Duodenal mucosa (tissue), 2 donors: Measurements from ENCODE around the gene SOX1.

Experiments
- H3K27ac ChIP-seq: one replicate; pipeline ENCODE4 v1.7.0; 2013; ENCODE audit warnings: low read depth, low read length
- H3K27me3 ChIP-seq, 2 donors: one replicate each; pipeline ENCODE4 v1.7.0; 2013; ENCODE audit warnings: low read length in 2 of 2, control low read depth in 1 of 2; ENCODE audit not compliant: insufficient read depth in 2 of 2, control insufficient read depth in 1 of 2
- H3K36me3 ChIP-seq, 2 donors: one replicate each; pipeline ENCODE4 v1.7.0; 2013; ENCODE audit warnings: low read length in 2 of 2, control low read depth in 1 of 2; ENCODE audit not compliant: insufficient read depth in 2 of 2, control insufficient read depth in 1 of 2
- H3K4me1 ChIP-seq, 2 donors: one replicate each; pipeline ENCODE4 v1.7.0; 2013; ENCODE audit warnings: low read length in 2 of 2, control low read depth in 1 of 2; ENCODE audit not compliant: insufficient read depth in 2 of 2, control insufficient read depth in 1 of 2
- H3K4me3 ChIP-seq, 2 donors: one replicate each; pipeline ENCODE4 v1.7.0; 2013; ENCODE audit warnings: low read length in 2 of 2, low read depth in 1 of 2
- H3K9ac ChIP-seq, 2 donors: one replicate each; pipeline ENCODE4 v1.7.0; 2013; ENCODE audit warnings: low read length in 2 of 2, low read depth in 1 of 2
- H3K9me3 ChIP-seq, 2 donors: one replicate each; pipeline ENCODE4 v1.7.0; 2013; ENCODE audit warnings: low read length in 2 of 2, control low read depth in 1 of 2; ENCODE audit not compliant: control insufficient read depth in 1 of 2

Gene SOX1

DNA sequence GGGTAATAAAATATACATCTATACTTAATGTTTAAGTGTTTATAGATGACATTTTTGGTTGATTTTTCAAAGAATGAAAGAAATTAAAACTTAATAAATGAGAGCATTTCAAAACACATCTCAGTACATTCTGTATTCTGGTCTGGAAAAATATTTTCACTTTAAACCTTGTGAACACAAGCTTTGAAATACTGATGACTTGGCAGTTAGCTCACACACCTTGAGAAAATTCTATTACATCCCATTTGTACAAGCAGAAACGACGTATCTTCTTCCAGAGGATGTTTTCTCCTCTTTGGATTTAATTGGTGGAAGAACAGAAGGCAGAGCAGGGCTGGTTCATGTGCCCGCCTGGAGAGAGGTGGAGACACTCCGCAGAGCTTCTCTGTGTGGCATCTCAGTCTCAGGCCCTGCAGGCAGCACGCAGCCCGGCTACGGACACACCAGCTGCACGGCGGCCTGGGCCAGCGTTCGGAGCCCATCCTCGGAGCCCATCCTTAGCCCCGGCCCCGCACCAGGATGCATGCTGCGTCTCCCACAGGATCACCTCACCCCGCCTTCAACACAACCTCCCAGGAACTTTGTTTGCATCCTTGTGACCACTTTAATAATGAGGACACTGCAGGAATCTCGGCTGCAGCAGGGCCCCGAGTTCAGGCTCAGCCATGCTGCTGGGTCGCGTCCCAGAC, 48.6 kb downstream of the SOX1 start:
- peaks cover 16 to 18% of the 10 kb centered on the region in 2 donors for H3K27me3 ChIP-seq

DNA sequence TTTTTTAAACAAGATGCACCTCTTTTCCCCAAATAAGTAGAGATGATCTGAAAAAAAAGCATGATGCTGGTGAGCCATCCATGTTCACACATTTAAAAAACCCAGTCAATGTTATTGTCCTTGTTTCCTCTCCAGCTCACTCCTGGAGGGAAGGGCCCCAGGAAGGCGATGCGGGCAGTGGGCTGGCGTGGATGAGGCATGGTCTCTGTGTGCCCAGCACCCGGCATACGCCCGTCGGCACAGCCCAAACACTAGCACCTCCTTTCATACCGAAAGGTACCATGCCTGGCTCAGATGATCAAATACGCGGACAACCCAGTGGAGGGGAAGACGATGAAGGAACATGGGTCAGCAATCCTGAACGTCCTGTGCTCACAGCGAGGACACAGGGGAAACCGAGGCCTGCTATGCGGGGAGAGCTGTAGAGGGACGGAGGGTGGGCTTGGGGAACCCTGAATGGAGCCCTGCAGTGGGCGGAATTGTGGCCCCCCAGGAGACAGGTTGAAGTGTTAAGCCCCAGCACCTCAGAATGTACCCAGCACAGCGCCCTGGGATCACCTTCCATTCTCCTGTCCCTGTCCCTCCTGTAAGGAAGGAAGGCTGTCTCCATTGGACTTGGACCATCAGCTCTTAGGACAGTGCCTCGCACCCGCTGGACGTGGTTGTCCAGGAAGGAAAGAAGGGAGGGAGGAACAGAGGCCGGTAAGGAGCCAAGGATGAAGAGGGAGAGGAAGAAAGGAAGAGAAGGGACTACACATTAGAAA, 49.4 kb downstream of the SOX1 start:
- H3K36me3 ChIP-seq, result no peaks in the 10 kb centered on the region
- peaks cover 9 to 14% of the 10 kb centered on the region in 2 donors for H3K27me3 ChIP-seq
- peaks cover 12 to 14% of the 10 kb centered on the region in 2 donors for H3K4me1 ChIP-seq
- no peak overlapping the region for H3K9ac ChIP-seq
- no peaks in the 10 kb centered on the region for H3K9me3 ChIP-seq
- H3K4me3 ChIP-seq, result no peak overlapping the region
- no peak overlapping the region for H3K27ac ChIP-seq

More for the DNA sequence above, 48.6 kb downstream of the SOX1 start:
- Histone ChIP-seq H3K4me1 (peaks cover 12 to 14% of the 10 kb centered on the region in 2 donors), H3K36me3 (no peaks in the 10 kb centered on the region), H3K9me3 (no peaks in the 10 kb centered on the region), H3K4me3 (no peak overlapping the region), H3K9ac (no peak overlapping the region), H3K27ac (no peak overlapping the region)

DNA sequence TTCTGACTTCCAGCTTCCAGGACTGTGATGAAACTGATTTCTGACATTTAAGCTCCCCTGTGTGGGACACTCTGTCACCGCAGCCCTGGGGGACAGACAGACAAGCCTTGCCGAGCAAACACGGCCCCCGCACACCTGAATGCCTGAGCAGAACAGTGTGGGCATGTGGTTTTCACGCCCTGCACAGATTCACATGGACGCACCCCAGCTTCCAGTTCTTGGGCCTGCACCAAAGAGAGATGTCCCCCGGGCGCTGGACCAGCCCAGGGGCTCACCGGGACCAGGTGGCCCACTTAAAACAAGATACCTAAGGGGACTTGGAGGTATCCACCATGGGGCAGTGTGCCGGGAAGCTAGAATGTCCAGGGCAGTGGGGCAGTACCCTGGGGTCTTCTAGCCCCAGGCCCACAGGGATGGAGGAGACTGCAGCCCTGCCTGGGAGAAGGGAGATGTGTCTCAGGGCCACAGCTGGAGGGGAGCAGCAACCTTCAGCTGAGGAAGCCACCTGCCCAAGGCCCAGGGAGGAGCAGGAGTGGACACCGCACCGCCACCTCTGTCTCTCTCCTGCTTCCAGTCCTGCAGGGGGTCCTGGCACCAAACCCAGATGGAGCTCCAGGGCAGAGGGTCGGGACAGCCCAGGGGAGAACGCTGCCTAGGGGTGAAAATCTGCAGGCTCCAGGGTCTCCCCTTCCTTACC, 50.5 kb downstream of the SOX1 start:
- H3K36me3 ChIP-seq, result no peaks in the 10 kb centered on the region
- peaks cover 5 to 9% of the 10 kb centered on the region in 2 donors for H3K27me3 ChIP-seq

DNA sequence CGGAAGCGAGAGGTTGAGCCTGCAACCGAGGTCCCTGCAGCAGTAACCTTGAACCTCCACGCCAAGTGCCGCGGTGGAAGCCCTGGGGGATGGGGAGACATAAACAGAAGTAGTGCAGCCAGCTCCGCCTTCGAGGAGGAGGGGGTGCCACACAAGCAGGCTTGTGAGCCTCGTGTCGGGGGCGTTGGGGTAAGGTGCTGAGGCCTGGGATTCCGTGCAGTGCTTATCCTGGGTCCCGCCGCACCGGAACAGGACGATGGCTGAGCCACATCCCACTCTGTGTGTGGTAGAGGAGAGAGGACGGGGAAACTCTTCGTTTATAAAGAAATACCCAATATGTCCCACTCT, 51.0 kb downstream of the SOX1 start:
- H3K27ac ChIP-seq, result no peak overlapping the region
- H3K36me3 ChIP-seq, result no peaks in the 10 kb centered on the region
- peaks cover 5% of the 10 kb centered on the region in 2 donors for H3K27me3 ChIP-seq
- H3K4me1 ChIP-seq, result peaks cover 10 to 13% of the 10 kb centered on the region in 2 donors
- no peaks in the 10 kb centered on the region for H3K9me3 ChIP-seq
- H3K4me3 ChIP-seq, result no peak overlapping the region
- no peak overlapping the region for H3K9ac ChIP-seq

More for the DNA sequence above, 50.5 kb downstream of the SOX1 start:
- Histone ChIP-seq H3K4me1 (peaks cover 12 to 14% of the 10 kb centered on the region in 2 donors), H3K4me3 (no peak overlapping the region), H3K27ac (no peak overlapping the region), H3K9me3 (no peaks in the 10 kb centered on the region), H3K9ac (no peak overlapping the region)

DNA sequence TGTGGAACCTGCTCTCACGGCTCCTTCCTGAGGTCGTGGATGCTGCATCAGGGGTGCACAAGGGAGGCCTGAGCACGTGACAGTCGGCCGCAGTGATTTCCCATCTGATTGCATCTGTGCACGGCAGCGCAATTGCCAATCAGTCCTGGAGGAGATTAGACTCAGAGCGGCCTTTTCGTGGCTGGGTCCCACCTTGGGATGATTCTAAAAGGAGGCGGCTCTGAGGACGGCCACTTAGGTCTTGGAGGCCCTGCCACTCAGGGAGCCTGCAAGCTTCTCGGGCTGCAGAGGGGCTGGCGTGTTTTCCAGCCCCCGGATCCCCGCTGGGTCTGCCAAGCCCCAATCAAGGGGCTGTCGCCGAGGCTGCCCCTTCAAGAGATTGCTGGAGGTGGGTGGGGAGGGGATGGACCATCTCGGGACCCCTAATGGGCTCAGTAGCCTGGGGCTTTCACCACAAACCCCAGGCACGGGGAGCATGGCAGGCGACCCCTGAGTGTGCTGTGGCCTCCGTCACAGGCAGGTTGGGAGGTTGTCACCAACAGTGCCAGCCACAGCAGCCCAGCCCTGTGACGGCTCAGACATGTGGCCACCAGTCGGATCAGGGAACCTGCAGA, 51.6 kb downstream of the SOX1 start:
- Histone ChIP-seq H3K36me3 (no peaks in the 10 kb centered on the region), H3K4me1 (peaks cover 6 to 7% of the 10 kb centered on the region in 2 donors), H3K27ac (no peak overlapping the region), H3K9me3 (no peaks in the 10 kb centered on the region), H3K9ac (no peak overlapping the region), H3K27me3 (peaks cover 5% of the 10 kb centered on the region in 2 donors), H3K4me3 (no peak overlapping the region)

DNA sequence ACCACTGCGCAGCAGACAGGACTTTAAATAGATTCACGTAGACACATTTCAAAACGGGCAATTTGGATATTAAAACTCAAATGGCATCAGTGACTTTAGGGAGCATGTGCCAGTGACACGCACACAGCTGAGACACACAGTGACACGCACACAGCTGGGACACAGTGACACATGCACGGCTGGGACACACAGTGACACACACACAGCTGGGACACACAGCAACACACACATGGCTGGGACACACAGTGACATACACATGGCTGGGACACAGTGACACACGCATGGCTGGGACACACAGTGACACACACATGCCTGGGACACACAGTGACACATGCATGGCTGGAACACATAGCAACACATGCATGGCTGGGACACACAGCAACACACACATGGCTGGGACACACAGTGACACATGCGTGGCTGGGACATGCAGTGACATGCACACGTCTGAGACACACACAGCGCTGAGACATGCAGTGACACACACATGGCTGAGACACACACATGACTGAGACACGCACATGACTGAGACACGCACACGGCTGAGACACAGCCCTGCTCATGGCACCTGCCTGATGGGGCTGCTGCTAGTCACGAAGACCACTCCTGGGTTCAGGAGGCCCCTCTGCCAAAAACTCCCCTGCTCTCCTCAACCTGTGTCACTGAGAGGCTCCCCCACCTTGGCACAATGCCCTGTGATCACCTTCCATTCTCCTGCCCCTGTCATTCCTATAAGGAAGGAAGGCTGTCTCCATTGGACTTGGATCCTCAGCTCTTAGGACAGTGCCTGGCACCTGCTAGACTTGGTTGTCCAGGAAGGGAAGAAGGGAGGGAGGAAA, 52.5 kb downstream of the SOX1 start:
- H3K4me3 ChIP-seq, result no peak overlapping the region
- no peak overlapping the region for H3K27ac ChIP-seq
- no peak overlapping the region for H3K9ac ChIP-seq
- no peaks in the 10 kb centered on the region for H3K4me1 ChIP-seq
- H3K36me3 ChIP-seq, result no peaks in the 10 kb centered on the region
- peaks cover 5% of the 10 kb centered on the region in 2 donors for H3K27me3 ChIP-seq
- H3K9me3 ChIP-seq, result no peaks in the 10 kb centered on the region

DNA sequence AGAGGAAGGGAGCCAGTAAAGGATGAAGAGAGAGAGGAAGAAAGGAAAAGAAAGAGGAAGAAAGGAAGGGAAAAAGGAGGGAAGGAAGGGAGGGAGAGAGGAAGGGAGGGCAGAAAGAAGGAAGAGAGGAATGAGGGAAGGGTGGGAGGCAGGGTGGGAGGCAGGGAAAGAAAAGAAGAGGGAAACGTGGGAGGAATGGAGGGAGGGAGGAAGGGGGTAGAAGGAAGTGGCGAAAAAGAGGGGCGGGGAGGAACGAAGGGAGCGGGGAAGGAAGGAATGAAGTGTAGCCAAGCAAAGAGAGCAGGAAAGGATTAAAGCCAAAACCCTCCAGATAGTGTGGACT, 53.1 kb downstream of the SOX1 start:
- no peak overlapping the region for H3K9ac ChIP-seq
- H3K4me1 ChIP-seq, result no peaks in the 10 kb centered on the region
- no peaks in the 10 kb centered on the region for H3K36me3 ChIP-seq
- no peaks in the 10 kb centered on the region for H3K9me3 ChIP-seq
- H3K27ac ChIP-seq, result no peak overlapping the region
- no peak overlapping the region for H3K4me3 ChIP-seq
- peaks cover 5% of the 10 kb centered on the region in 2 donors for H3K27me3 ChIP-seq
